Measurements from ENCODE around the gene ABCC9. TPM values are rescaled to one million over a fixed set of nuclear protein-coding genes. Genes with fewer than 3 reads are reported as not detected.
A peak's percentile ranks its signal among the peaks of the same experiment; 100 is the strongest.
"Not testable (repeated sequence)": the region's sequence is repeated elsewhere in the genome, so short reads cannot be mapped to it uniquely, and the experiment has no call there.

ABCC9 gene
- total RNA-seq, 2 donors from 2014 or later: 25.0 to 52.8 TPM

DNA sequence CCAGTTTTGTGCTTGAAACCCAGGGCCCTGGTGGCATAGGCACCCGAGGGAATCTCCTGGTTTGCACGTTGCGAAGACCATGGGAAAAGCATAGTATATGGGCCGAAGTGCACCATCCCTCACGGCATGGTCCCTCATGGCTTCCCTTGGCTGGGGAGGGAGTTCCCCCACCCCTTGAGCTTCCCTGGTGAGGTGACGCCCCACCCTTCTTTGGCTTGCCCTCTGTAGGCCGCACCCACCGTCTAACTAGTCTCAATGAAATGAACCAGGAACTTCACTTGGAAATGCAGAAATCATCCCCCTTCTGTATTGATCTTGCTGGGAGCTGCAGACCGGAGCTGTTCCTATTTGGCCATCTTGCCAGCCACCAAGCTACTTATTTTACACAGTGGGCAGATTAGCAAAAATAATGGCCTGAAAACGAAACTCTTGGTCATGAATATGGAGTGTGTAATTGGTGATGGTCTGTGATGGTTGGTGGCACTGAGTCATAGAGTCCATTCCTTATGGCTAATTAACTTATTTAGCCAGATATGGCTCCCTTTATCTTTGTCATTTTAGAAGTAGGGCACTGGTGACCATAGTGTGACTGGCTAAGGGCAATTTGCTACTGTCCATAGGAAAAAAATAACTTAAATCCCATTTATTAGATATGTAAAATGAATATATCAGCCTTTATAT lies 145.4 kb downstream of the ABCC9 start:
- TF ChIP-seq, protein P1, sequence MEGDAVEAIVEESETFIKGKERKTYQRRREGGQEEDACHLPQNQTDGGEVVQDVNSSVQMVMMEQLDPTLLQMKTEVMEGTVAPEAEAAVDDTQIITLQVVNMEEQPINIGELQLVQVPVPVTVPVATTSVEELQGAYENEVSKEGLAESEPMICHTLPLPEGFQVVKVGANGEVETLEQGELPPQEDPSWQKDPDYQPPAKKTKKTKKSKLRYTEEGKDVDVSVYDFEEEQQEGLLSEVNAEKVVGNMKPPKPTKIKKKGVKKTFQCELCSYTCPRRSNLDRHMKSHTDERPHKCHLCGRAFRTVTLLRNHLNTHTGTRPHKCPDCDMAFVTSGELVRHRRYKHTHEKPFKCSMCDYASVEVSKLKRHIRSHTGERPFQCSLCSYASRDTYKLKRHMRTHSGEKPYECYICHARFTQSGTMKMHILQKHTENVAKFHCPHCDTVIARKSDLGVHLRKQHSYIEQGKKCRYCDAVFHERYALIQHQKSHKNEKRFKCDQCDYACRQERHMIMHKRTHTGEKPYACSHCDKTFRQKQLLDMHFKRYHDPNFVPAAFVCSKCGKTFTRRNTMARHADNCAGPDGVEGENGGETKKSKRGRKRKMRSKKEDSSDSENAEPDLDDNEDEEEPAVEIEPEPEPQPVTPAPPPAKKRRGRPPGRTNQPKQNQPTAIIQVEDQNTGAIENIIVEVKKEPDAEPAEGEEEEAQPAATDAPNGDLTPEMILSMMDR (IDR thresholded peaks at IDR 0.05): no peak
- Histone ChIP-seq H3K4me1 (no peaks in the 10 kb centered on the region), H3K36me3 (no peaks in the 10 kb centered on the region), H3K27ac (no peak overlapping the region), H3K9me3 (no peaks in the 10 kb centered on the region), H3K27me3 (no peaks in the 10 kb centered on the region), H3K4me3 (no peak overlapping the region)
- no peak for DNase-seq (ENCODE audit: low spot score)

DNA sequence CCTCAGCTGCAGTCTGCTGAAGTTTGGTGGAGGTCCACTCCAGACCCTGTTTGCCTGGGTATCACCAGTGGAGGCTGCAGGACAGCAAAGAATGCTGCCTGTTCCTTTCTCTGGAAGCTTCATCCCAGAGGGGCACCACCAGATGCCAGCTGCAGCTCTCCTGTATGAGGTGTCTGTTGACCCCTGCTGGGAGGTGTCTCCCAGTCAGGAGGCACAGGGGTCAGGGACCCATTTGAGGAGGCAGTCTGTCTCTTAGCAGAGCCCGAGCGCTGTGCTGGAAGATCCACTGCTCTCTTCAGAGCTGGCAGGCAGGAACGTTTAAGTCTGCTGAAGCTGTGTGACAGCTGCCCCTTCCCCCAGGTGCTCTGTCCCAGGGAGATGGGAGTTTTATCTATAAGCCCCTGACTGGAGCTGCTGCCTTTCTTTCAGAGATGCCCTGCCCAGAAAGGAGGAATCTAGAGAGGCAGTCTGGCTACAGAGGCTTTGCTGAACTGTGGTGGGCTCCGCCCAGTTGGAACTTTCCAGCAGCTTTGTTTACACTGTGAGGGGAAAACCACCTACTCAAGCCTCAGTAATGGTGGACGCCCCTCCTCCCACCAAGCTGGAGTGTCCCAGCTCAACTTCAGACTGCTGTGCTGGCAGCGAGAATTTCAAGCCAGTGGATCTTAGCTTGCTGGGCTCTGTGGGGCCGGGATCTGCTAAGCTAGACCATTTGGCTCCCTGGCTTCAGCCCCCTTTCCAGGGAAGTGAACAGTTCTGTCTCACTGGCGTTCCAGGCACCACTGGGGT lies 146.2 kb downstream of the ABCC9 start:
- H3K4me3 ChIP-seq; H3K4me1 ChIP-seq; H3K36me3 ChIP-seq; H3K9me3 ChIP-seq; H3K27ac ChIP-seq; DNase-seq (ENCODE audit: low spot score); H3K27me3 ChIP-seq: not testable (repeated sequence)

DNA sequence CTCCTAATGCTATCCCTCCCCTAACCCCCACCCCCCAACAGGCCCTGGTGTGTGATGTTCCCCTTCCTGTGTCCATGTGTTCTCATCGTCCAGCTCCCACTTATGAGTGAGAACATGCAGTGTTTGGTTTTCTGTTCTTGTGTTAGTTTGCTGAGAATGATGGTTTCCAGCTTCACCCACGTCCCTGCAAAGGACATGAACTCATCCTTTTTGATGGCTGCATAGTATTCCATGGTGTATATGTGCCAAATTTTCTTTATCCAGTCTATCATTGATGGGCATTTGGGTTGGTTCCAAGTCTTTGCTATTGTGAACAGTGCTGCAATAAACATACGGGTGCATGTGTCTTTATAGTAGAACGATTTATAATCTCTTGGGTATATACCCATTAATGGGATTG lies 151.5 kb downstream of the ABCC9 start:
- not testable (repeated sequence) for H3K4me1 ChIP-seq; H3K36me3 ChIP-seq; H3K27ac ChIP-seq; DNase-seq (ENCODE audit: low spot score); H3K27me3 ChIP-seq; H3K9me3 ChIP-seq; H3K4me3 ChIP-seq

DNA sequence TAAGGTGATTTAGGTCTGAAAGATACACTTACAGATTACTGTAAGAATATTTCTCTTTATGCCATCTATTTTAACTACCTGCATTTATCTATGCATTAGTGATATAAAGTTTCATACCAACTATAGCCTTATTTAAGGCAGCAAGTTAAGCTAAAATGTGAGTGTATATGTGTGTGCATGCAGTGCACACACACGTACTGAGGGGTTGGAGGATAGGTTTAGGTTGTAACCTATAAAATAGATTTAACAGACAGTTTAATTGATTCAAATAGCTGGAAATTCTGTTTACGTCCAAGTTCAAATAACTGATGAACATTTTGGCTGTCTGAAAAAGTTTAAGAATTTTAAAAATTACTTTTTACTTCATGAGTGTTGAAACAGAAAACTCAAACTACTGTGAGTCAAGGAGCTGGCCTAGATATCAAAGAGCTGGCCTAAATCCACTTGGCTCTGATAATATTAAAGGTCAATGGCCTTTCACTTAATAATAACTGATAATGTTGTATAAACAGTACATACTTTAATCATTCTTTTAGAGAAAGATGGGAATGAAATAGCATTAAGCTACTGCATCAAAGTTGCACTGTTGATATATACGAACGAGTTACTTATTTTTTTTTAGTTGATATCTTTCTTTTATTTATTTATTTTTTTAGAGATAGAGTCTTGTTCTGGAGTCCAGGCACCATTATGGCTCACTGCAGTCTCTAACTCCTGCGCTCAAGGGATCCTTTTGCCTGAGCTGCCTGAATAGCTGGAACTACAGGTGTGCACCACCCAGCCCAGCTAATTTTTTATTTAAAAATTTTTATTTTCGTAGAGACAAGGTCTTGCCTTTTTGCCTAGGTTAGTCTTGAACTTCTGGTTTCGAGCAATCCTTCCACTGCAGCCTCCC lies 152.9 kb downstream of the ABCC9 start:
- Histone ChIP-seq H3K4me3 (no peak overlapping the region), H3K36me3 (no peaks in the 10 kb centered on the region), H3K4me1 (no peaks in the 10 kb centered on the region), H3K9me3 (no peaks in the 10 kb centered on the region), H3K27me3 (no peaks in the 10 kb centered on the region), H3K27ac (no peak overlapping the region)
- TF ChIP-seq, protein P1 (IDR thresholded peaks at IDR 0.05): no peak
- DNase-seq (ENCODE audit: low spot score): no peak

DNA sequence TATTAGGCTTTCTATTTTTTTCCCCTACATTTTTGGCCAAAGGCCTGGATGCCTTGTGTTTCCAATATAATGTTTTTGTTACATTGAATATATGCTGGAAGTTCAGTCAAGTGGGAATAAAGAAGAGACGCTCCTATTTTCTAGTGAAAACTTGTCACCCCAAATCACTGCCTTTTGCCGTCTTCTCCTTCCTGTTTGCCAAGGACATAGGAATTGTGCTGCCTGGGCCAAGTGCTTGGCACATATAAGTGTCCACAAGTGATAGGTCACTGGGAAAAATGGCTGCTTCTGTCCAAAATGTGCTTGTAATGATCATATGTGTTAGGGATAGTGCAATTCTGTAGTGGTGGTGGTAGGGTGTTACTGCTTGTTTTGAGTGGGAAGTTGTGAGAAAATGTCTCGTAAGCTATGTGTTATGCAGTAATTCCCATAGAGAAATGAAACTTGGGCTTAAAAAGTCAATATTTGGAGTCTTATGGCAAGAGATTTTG lies 155.1 kb downstream of the ABCC9 start:
- no peaks in the 10 kb centered on the region for H3K9me3 ChIP-seq
- no peaks in the 10 kb centered on the region for H3K27me3 ChIP-seq
- no peaks in the 10 kb centered on the region for H3K36me3 ChIP-seq
- DNase-seq (ENCODE audit: low spot score): no peak
- H3K4me1 ChIP-seq: no peaks in the 10 kb centered on the region
- peak overlapping the region in 1 of 2 donors; percentile 14 for H3K27ac ChIP-seq
- TF ChIP-seq, protein P1 (IDR thresholded peaks at IDR 0.05): no peak
- no peak overlapping the region for H3K4me3 ChIP-seq

DNA sequence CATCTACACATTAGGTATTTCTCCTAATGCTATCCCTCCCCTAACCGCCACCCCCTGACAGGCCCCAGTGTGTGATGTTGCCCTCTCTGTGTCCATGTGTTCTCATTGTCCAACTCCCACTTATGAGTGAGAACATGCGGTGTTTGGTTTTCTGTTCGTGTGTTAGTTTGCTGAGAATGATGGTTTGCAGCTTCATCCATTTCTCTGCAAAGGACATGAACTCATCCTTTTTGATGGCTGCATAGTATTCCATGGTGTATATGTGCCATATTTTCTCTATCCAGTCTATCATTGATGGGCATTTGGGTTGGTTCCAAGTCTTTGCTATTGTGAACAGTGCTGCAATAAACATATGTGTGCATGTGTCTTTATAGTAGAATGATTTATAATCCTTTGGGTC lies 158.5 kb downstream of the ABCC9 start:
- not testable (repeated sequence) for H3K4me1 ChIP-seq; H3K27me3 ChIP-seq; H3K9me3 ChIP-seq; H3K36me3 ChIP-seq; H3K4me3 ChIP-seq; DNase-seq (ENCODE audit: low spot score); H3K27ac ChIP-seq

DNA sequence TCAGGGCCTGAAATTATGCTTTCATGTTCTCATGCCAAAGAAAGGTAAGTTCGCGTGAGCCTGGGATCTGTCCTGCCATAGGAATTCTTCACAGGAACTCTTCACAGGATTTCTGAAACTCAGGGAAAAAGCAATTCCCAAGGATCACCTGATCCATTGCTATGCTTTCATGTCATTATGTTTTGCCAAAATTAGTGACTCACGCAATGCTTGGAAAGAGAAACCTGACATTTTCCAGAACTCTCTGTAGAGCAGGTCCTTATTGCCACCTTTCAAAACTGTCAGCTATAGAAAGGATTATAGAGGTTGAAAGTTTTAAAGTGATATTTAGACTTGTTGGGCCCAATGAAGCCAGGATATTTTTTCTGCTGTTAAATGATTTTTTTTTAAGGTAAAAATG lies 160.4 kb downstream of the ABCC9 start:
- Histone ChIP-seq H3K27ac (no peak overlapping the region), H3K4me1 (peaks cover 0 to 10% of the 10 kb centered on the region in 2 donors), H3K9me3 (no peaks in the 10 kb centered on the region), H3K27me3 (no peaks in the 10 kb centered on the region), H3K36me3 (no peaks in the 10 kb centered on the region), H3K4me3 (no peak overlapping the region)
- TF ChIP-seq, protein P1 (IDR thresholded peaks at IDR 0.05): no peak
- DNase-seq (ENCODE audit: low spot score): no peak
